ENCODE results near the gene KL. TPM values are rescaled to one million over a fixed set of nuclear protein-coding genes. Genes with fewer than 3 reads are reported as not detected.

KL gene
- total RNA-seq, 4 donors from 2014 or later: 0.60 to 3.4 (median 1.2) TPM

DNA sequence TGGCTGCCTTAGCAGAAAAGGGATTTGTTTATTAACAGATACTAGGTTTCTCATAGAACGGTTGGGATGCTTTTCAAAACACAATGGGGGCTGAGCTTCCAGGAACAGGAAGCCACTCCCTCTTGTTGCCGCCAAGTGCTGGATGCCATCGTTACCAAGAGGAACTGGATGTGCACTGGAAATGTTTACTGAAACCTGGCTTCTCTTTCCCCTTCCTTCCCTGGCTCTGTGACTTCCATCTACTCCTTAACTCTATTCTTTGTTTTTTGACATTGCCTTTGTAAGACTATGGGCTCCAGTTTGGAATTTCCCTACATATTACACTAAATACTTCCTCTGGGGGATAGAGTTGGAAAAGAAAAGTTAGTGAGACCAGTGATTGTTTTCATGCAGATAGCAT is 11.7 kb upstream of the KL start:
- WGBS, 2 donors (ENCODE audit: low coverage in 1 of 2): 33% methylated on average over 3 of the region's 3 CpGs; no CpG with 5 or more reads in 1 of the 2 donors
- intact Hi-C loops (cut with DNase I; ENCODE audit: low total_unique reads): no loop called here
- Histone ChIP-seq H3K4me1 (peaks cover 0 to 3% (median 0%) of the 10 kb centered on the region in 4 donors), H3K27ac (peak overlapping the region in 1 of 4 donors; percentile 23), H3K9me3 (peaks cover 9 to 14% of the 10 kb centered on the region in 2 donors), H3K36me3 (no peaks in the 10 kb centered on the region), H3K27me3 (no peaks in the 10 kb centered on the region), H3K4me3 (no peak overlapping the region)
- in situ Hi-C loops (cut with MboI; ENCODE audit: low pct_ligation_motif_present in 1 of 4, low pct_unique_long_range_greater_than_20kb in 1 of 4, low sequenced_read_pairs in 3 of 4): loop anchor here in 1 of 4 donors (25.0 kb wide), 1 partner anchor 417 kb away; the partner anchor contains the start of gene PDS5B
- DNase-seq: no peak
- TF ChIP-seq EP300 (IDR thresholded peaks at IDR 0.05; ENCODE audit: low read depth): no peak
- TF ChIP-seq POLR2AphosphoS5 (IDR thresholded peaks at IDR 0.05): no peak
- TF ChIP-seq, protein P1, sequence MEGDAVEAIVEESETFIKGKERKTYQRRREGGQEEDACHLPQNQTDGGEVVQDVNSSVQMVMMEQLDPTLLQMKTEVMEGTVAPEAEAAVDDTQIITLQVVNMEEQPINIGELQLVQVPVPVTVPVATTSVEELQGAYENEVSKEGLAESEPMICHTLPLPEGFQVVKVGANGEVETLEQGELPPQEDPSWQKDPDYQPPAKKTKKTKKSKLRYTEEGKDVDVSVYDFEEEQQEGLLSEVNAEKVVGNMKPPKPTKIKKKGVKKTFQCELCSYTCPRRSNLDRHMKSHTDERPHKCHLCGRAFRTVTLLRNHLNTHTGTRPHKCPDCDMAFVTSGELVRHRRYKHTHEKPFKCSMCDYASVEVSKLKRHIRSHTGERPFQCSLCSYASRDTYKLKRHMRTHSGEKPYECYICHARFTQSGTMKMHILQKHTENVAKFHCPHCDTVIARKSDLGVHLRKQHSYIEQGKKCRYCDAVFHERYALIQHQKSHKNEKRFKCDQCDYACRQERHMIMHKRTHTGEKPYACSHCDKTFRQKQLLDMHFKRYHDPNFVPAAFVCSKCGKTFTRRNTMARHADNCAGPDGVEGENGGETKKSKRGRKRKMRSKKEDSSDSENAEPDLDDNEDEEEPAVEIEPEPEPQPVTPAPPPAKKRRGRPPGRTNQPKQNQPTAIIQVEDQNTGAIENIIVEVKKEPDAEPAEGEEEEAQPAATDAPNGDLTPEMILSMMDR (IDR thresholded peaks at IDR 0.05): no peak
- TF ChIP-seq POLR2A (IDR thresholded peaks at IDR 0.05): no peak

DNA sequence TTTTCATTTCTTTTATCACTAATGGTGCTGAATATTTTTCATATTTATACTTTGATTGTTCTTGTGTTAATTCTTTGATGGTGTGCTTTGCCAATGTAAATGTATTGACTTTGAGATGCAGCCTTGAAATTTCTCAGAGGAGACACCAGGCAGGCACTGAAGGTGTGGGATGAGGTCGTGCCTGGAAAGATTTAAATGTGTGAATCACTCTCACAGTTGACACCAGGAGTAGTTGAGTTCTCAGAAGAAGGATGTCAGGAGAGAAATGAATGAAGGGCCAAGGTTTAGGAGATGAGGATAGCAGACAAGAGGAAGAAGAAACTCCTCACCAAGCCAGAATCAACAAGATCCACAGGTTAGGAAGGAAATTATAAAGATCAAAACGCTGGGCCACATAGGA is 10.1 kb upstream of the KL start:
- WGBS, 2 donors (ENCODE audit: low coverage in 1 of 2): 62 to 79% methylated on average over 2 of the region's 2 CpGs
- intact Hi-C loops (cut with DNase I; ENCODE audit: low total_unique reads) (no loop called here), in situ Hi-C loops (cut with MboI; ENCODE audit: low pct_ligation_motif_present in 1 of 4, low pct_unique_long_range_greater_than_20kb in 1 of 4, low sequenced_read_pairs in 3 of 4) (loop anchor here in 1 of 4 donors (25.0 kb wide), 1 partner anchor 419 kb away; the partner anchor contains the start of gene PDS5B)
- H3K36me3 ChIP-seq: no peaks in the 10 kb centered on the region
- no peak for DNase-seq
- TF ChIP-seq POLR2AphosphoS5 (IDR thresholded peaks at IDR 0.05) (no peak), POLR2A (IDR thresholded peaks at IDR 0.05) (no peak), EP300 (IDR thresholded peaks at IDR 0.05; ENCODE audit: low read depth) (no peak)
- TF ChIP-seq, protein P1 (IDR thresholded peaks at IDR 0.05): no peak
- no peak overlapping the region for H3K27ac ChIP-seq
- no peaks in the 10 kb centered on the region for H3K27me3 ChIP-seq
- peaks cover 9 to 14% of the 10 kb centered on the region in 2 donors for H3K9me3 ChIP-seq
- H3K4me3 ChIP-seq: no peak overlapping the region
- peaks cover 0 to 3% (median 0%) of the 10 kb centered on the region in 4 donors for H3K4me1 ChIP-seq

DNA sequence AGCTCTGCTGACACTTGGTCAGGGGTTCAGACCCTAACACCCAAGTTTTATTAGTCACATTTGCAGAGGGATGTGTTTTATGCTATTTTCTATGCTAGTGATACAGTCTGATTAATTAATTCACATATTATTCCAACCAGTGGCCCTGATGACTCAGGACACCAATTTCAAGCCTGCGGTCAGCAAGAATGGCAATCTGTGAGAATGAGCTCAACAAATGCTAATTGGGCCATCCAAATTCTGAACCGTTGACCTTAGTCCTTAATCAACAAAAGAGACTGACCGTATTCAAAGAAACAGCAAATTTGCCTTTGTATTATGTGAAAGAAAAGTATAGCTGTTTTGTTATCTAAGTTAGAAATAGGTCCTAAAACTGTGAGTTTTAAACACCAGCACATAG is 9.6 kb upstream of the KL start:
- Histone ChIP-seq H3K4me3 (no peak overlapping the region), H3K9me3 (peaks cover 9 to 14% of the 10 kb centered on the region in 2 donors), H3K27me3 (no peaks in the 10 kb centered on the region), H3K4me1 (peaks cover 0 to 3% (median 0%) of the 10 kb centered on the region in 4 donors), H3K36me3 (no peaks in the 10 kb centered on the region), H3K27ac (no peak overlapping the region)
- in situ Hi-C loops (cut with MboI; ENCODE audit: low pct_ligation_motif_present in 1 of 4, low pct_unique_long_range_greater_than_20kb in 1 of 4, low sequenced_read_pairs in 3 of 4) (loop anchor here in 1 of 4 donors (25.0 kb wide), 1 partner anchor 419 kb away; the partner anchor contains the start of gene PDS5B), intact Hi-C loops (cut with DNase I; ENCODE audit: low total_unique reads) (no loop called here)
- DNase-seq: no peak
- no peak for TF ChIP-seq POLR2AphosphoS5 (IDR thresholded peaks at IDR 0.05)
- TF ChIP-seq, protein P1 (IDR thresholded peaks at IDR 0.05): no peak
- TF ChIP-seq EP300 (IDR thresholded peaks at IDR 0.05; ENCODE audit: low read depth): no peak
- no peak for TF ChIP-seq POLR2A (IDR thresholded peaks at IDR 0.05)
- 75 to 90% methylated on average over 1 to 3 of the region's 3 CpGs for WGBS, 2 donors (ENCODE audit: low coverage in 1 of 2)

DNA sequence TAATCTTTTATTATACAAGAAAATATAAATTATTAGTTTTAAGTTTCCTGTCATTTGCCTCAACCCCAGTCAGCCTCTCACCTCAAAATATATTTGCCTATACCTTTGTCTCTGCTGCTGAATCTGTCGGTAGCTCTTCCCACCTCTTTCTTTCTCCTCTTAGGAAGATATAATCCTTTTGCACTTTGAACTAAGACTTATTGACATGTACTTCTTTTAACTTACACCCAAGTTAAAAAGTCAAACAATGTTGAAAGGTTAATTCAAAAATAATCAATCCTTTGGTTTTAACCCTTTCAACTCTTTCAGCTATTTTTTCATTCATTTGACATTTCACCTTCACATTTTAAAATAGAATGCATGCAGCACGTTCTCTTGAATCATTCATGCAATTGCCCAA is 9.0 kb upstream of the KL start:
- TF ChIP-seq POLR2AphosphoS5 (IDR thresholded peaks at IDR 0.05): no peak
- no peak for TF ChIP-seq POLR2A (IDR thresholded peaks at IDR 0.05)
- no peak for TF ChIP-seq EP300 (IDR thresholded peaks at IDR 0.05; ENCODE audit: low read depth)
- TF ChIP-seq, protein P1 (IDR thresholded peaks at IDR 0.05): no peak
- intact Hi-C loops (cut with DNase I; ENCODE audit: low total_unique reads): no loop called here
- in situ Hi-C loops (cut with MboI; ENCODE audit: low pct_ligation_motif_present in 1 of 4, low pct_unique_long_range_greater_than_20kb in 1 of 4, low sequenced_read_pairs in 3 of 4): loop anchor here in 1 of 4 donors (25.0 kb wide), 1 partner anchor 420 kb away; the partner anchor contains the start of gene PDS5B
- H3K4me3 ChIP-seq: no peak overlapping the region
- peaks cover 9 to 14% of the 10 kb centered on the region in 2 donors for H3K9me3 ChIP-seq
- DNase-seq: no peak
- no peak overlapping the region for H3K27ac ChIP-seq
- H3K36me3 ChIP-seq: no peaks in the 10 kb centered on the region
- 89 to 91% methylated on average over 2 of the region's 2 CpGs for WGBS, 2 donors (ENCODE audit: low coverage in 1 of 2)
- H3K27me3 ChIP-seq: no peaks in the 10 kb centered on the region
- peaks cover 0 to 3% (median 0%) of the 10 kb centered on the region in 4 donors for H3K4me1 ChIP-seq

Measured in transverse colon (tissue), 4 donors.